H1 (cell line): ENCODE data around the gene ZNF316. TPM values are rescaled to one million over a fixed set of nuclear protein-coding genes. Genes with fewer than 3 reads are reported as not detected.

Experiments used
- CTCF ChIA-PET: fragments of 300-600 bp; sonication (Branson Sonifier 250); formaldehyde crosslinking; loops from one replicate; lab custom pipeline; 2021; ENCODE audit not compliant: partially characterized antibody; lab: Charles Lee
- POLR2A ChIA-PET: fragments of 300-600 bp; sonication (Branson Sonifier 250); formaldehyde crosslinking; loops from one replicate; lab custom pipeline; 2021; ENCODE audit warnings: inconsistent platforms; ENCODE audit not compliant: partially characterized antibody; lab: Charles Lee
- DNase-seq, 2 experiments: peaks; one replicate each; pipeline versions ENCODE4 v3.0.0 to v3.0.0-alpha.2; 2010 to 2022; ENCODE audit warnings: low spot score in 2 of 2, low read depth in 1 of 2, mixed read lengths in 1 of 2
- FAIRE-seq: peaks from 2 replicates; lab custom pipeline; 2011; peaks lifted over from hg19 to GRCh38; lab: Jason Lieb, UNC
- H2AFZ ChIP-seq: 2 replicates; pipeline ENCODE4 v1.8.1; 2012; ENCODE audit warnings: low read length, inconsistent platforms
- H2AK5ac ChIP-seq: 2 replicates; pipeline ENCODE4 v1.6.1; 2013; ENCODE audit warnings: low read depth, low read length
- H2BK120ac ChIP-seq: replicated peaks from 2 replicates; pipeline ENCODE3; 2013; ENCODE audit warnings: low read depth, low read length, inconsistent platforms
- H2BK12ac ChIP-seq: 2 replicates; pipeline ENCODE4 v1.6.1; 2013; ENCODE audit warnings: low read depth, low read length
- H2BK15ac ChIP-seq: 2 replicates; pipeline ENCODE4 v1.6.1; 2013; ENCODE audit warnings: low read length
- H2BK20ac ChIP-seq: 2 replicates; pipeline ENCODE4 v1.6.1; 2013; ENCODE audit warnings: low read length
- H2BK5ac ChIP-seq: 2 replicates; pipeline ENCODE4 v1.6.1; 2013; ENCODE audit warnings: low read depth, low read length
- H3K14ac ChIP-seq: 2 replicates; pipeline ENCODE4 v1.6.1; 2013; ENCODE audit warnings: inconsistent platforms; ENCODE audit not compliant: insufficient read length
- H3K18ac ChIP-seq: 2 replicates; pipeline ENCODE4 v1.6.1; 2013; ENCODE audit warnings: low read length; ENCODE audit errors: extremely low read depth
- H3K23ac ChIP-seq: 2 replicates; pipeline ENCODE4 v1.6.1; 2013; ENCODE audit warnings: inconsistent platforms; ENCODE audit not compliant: insufficient read length
- H3K23me2 ChIP-seq: 2 replicates; pipeline ENCODE4 v1.6.1; 2013; ENCODE audit warnings: low read depth, low read length
- H3K27ac ChIP-seq: 2 replicates; pipeline ENCODE4 v1.6.1; 2011; ENCODE audit warnings: low read depth, low read length, inconsistent platforms
- H3K27me3 ChIP-seq, 4 experiments: replicated peaks in 1 of 4; 1 replicate in 1 of 4; 2 replicates in 3 of 4; pipeline versions ENCODE4 v1.6.1 to v1.8.1; 2011 to 2013; ENCODE audit warnings: low read length in 3 of 4, mild to moderate bottlenecking in 3 of 4, inconsistent platforms in 2 of 4, mixed read lengths in 2 of 4, moderate library complexity in 1 of 4; ENCODE audit not compliant: control insufficient read depth in 3 of 4, insufficient read depth in 3 of 4; ENCODE audit errors: extremely low read depth in 1 of 4
- H3K36me3 ChIP-seq, 4 experiments: 2 replicates each; pipeline versions ENCODE4 v1.6.1 to v1.8.1; 2011 to 2013; ENCODE audit warnings: mild to moderate bottlenecking in 4 of 4, low read length in 3 of 4, moderate library complexity in 2 of 4, control low read depth in 1 of 4, inconsistent platforms in 1 of 4; ENCODE audit not compliant: insufficient read depth in 4 of 4, control insufficient read depth in 2 of 4
- H3K4ac ChIP-seq: replicated peaks from 2 replicates; pipeline ENCODE3; 2013; ENCODE audit warnings: low read length, low read depth, mixed read lengths, inconsistent platforms; ENCODE audit not compliant: insufficient read length
- H3K4me1 ChIP-seq, 4 experiments: replicated peaks in 1 of 4; 1 replicate in 1 of 4; 2 replicates in 3 of 4; pipeline versions ENCODE4 v1.6.1 to v1.8.1; 2011 to 2013; ENCODE audit warnings: low read length in 3 of 4, inconsistent platforms in 2 of 4, mixed read lengths in 1 of 4; ENCODE audit not compliant: insufficient read depth in 4 of 4, control insufficient read depth in 3 of 4
- H3K4me2 ChIP-seq, 2 experiments: 2 replicates each; pipeline versions ENCODE4 v1.6.1 to v1.8.1; 2011 to 2013; ENCODE audit warnings: low read depth in 2 of 2, low read length in 2 of 2, control low read depth in 1 of 2, inconsistent platforms in 1 of 2, mild to moderate bottlenecking in 1 of 2; ENCODE audit not compliant: insufficient read depth in 1 of 2
- H3K4me3 ChIP-seq, 4 experiments: fragments of 200-600, 300-600 bp in 1 of 4; sonication (generic), shearing (Covaris generic), sonication (Bioruptor Twin) in 1 of 4; 2 replicates each; pipeline versions ENCODE4 v1.5.1 to v1.8.1; 2011 to 2016; ENCODE audit warnings: low read length in 4 of 4, low read depth in 3 of 4, control low read depth in 2 of 4, inconsistent platforms in 2 of 4, mild to moderate bottlenecking in 2 of 4, mixed read lengths in 1 of 4, moderate library complexity in 1 of 4; ENCODE audit not compliant: insufficient read depth in 2 of 4; ENCODE audit errors: extremely low read depth in 1 of 4
- H3K56ac ChIP-seq: replicated peaks from 2 replicates; pipeline ENCODE3; 2013; ENCODE audit warnings: low read depth, mild to moderate bottlenecking, mixed read lengths, low read length, inconsistent platforms; ENCODE audit not compliant: insufficient read length
- H3K79me1 ChIP-seq: 2 replicates; pipeline ENCODE4 v1.6.1; 2013; ENCODE audit warnings: low read depth, low read length, control low read depth
- H3K79me2 ChIP-seq, 2 experiments: 2 replicates each; pipeline versions ENCODE4 v1.6.1 to v1.8.1; 2012 to 2013; ENCODE audit warnings: low read length in 2 of 2, mild to moderate bottlenecking in 2 of 2, inconsistent platforms in 1 of 2; ENCODE audit not compliant: insufficient read depth in 2 of 2, control insufficient read depth in 1 of 2
- H3K9ac ChIP-seq, 4 experiments: replicated peaks in 1 of 4; 1 replicate in 1 of 4; 2 replicates in 3 of 4; pipeline versions ENCODE4 v1.6.1 to v1.8.1; 2011 to 2013; ENCODE audit warnings: low read depth in 3 of 4, low read length in 3 of 4, control low read depth in 2 of 4, mild to moderate bottlenecking in 2 of 4, moderate library complexity in 2 of 4, inconsistent platforms in 1 of 4; ENCODE audit errors: extremely low read depth in 1 of 4
- H3K9me3 ChIP-seq, 2 experiments: 2 replicates each; pipeline versions ENCODE4 v1.6.1 to v1.8.1; 2012 to 2013; ENCODE audit warnings: mild to moderate bottlenecking in 2 of 2, moderate library complexity in 2 of 2, control low read depth in 1 of 2, inconsistent platforms in 1 of 2, low read depth in 1 of 2, low read length in 1 of 2, mixed read lengths in 1 of 2; ENCODE audit not compliant: insufficient read depth in 2 of 2
- H4K20me1 ChIP-seq, 2 experiments: replicated peaks in 1 of 2; 2 replicates each; pipeline versions ENCODE3 to v1.8.1; 2011 to 2013; ENCODE audit warnings: inconsistent platforms in 2 of 2, low read length in 2 of 2, mild to moderate bottlenecking in 1 of 2; ENCODE audit not compliant: insufficient read depth in 2 of 2, control insufficient read depth in 1 of 2
- H4K5ac ChIP-seq: 2 replicates; pipeline ENCODE4 v1.6.1; 2013; ENCODE audit warnings: low read length, low read depth, mixed read lengths, inconsistent platforms; ENCODE audit not compliant: insufficient read length
- H4K8ac ChIP-seq: 2 replicates; pipeline ENCODE4 v1.8.0; 2013; ENCODE audit warnings: mild to moderate bottlenecking, moderate library complexity, low read length, inconsistent platforms; ENCODE audit not compliant: insufficient read depth; ENCODE audit errors: extremely low read depth
- H4K91ac ChIP-seq: replicated peaks from 2 replicates; pipeline ENCODE3; 2013; ENCODE audit warnings: low read length, mixed read lengths, inconsistent platforms; ENCODE audit not compliant: insufficient read length
- POU5F1 ChIP-seq: IDR thresholded peaks from 2 replicates; pipeline ENCODE4 v1.6.1; 2011; ENCODE audit warnings: low read depth, mild to moderate bottlenecking, low read length, moderate library complexity
- WGBS, 2 experiments: shearing (Covaris generic) in 1 of 2; methylation state at CpG; one replicate each; pipeline versions ENCODE4 v1.1.6 to v1.1.7; 2013 to 2015; ENCODE audit warnings: low lambda C conversion rate in 2 of 2, mixed read lengths in 2 of 2, inconsistent platforms in 1 of 2, low coverage in 1 of 2, missing lambda C conversion rate in 1 of 2; ENCODE audit not compliant: insufficient replicate concordance in 2 of 2, insufficient coverage in 1 of 2, insufficient read length in 1 of 2; ENCODE audit errors: extremely low coverage in 1 of 2, missing lambda C conversion rate in 1 of 2; 5-methylcytosine and 5-hydroxymethylcytosine counted together
- polyA plus RNA-seq, 7 experiments: library from polyadenylated mRNA; depleted of rRNA in 3 of 7; stranded (reverse) in 5 of 7; unstranded in 2 of 7; fragments of >200 nt in 5 of 7; fragments of 200-250 nt in 2 of 7; gene quantifications; 1 replicate in 5 of 7; 2 replicates in 1 of 7; 4 replicates in 1 of 7; pipeline versions ENCODE4 v1.2.1 to v1.2.3, GENCODE V29; 2011 to 2013; ENCODE audit warnings: missing spikeins in 2 of 7, mixed read lengths in 2 of 7
- total RNA-seq: library from RNA; stranded (reverse); fragmentation: NEBNext Ultra II Directional; extraction: Animal tissue kit (Norgen Biotek cat#: 25700); gene quantifications from 2 replicates; pipeline ENCODE4 v1.2.1, GENCODE V29; 2021

Gene ZNF316
- total and polyA plus RNA-seq, 2 of the 8 experiments (the other 6 are each of a cell fraction or from before 2014, with no cell fraction given), result 3.6 to 13.7 TPM

DNA sequence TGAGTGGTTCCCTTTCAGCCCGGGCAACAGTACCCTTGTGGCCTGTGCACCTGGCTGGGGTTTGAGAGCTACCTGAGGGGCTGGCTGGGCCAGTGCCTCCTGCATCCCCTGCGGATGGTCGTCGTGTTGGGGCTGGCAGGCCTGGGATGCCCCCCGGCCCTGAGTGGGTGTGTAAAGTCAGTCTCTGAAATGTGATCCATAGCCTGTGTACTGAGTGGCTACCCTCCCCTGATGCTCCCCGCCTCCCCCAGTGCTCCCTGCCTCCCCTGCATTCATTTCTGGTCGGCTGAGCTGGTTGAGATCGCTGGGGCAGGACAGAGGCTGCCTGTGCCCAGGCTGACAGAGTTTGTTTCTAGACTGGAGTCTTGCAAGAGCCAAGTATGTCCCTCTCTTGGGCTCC lies 9.3 kb downstream of the ZNF316 start:
- Histone ChIP-seq H2BK12ac (no peak overlapping the region), H3K4me2 (no peak overlapping the region), H4K91ac (no peak overlapping the region), H3K27me3 (no peaks in the 10 kb centered on the region; a peak in 1 of 7 replicates), H3K18ac (no peak overlapping the region), H4K8ac (no peak overlapping the region), H3K23ac (no peak overlapping the region), H2BK20ac (no peak overlapping the region), H3K4me1 (no peaks in the 10 kb centered on the region; a peak in 1 of 7 replicates), H2AK5ac (no peak overlapping the region), H2BK15ac (no peak overlapping the region), H2AFZ (no peak overlapping the region), H3K14ac (no peak overlapping the region), H2BK120ac (no peak overlapping the region), H3K4me3 (no peak overlapping the region), H3K4ac (no peak overlapping the region), H3K79me2 (no peaks in the 10 kb centered on the region), H2BK5ac (no peak overlapping the region), H4K5ac (no peak overlapping the region), H3K36me3 (peaks cover 0 to 10% (median 3%) of the 10 kb centered on the region in 4 experiments; a peak in 4 of 8 replicates), H3K9ac (no peak overlapping the region), H3K27ac (no peak overlapping the region), H3K9me3 (no peaks in the 10 kb centered on the region), H3K79me1 (no peaks in the 10 kb centered on the region; the same call in 1 of the 2 replicates), H3K56ac (no peak overlapping the region), H4K20me1 (peaks cover 0 to 5% of the 10 kb centered on the region in 2 experiments), H3K23me2 (no peaks in the 10 kb centered on the region)
- TF ChIP-seq POU5F1, result no peak
- WGBS, 2 experiments, result 89% methylated on average over 8 of the region's 8 CpGs; no CpG with 5 or more reads in 1 of the 2 experiments
- no peak for FAIRE-seq
- ChIA-PET CTCF (interaction anchor here (1.0 kb wide), 1 partner anchor 12 kb away, joined by 3 read pairs; no protein-coding TSS in a partner anchor), POLR2A (interaction anchor here (0.7 to 0.9 kb wide), 2 partner anchors 65 to 119 kb away, joined by 3 read pairs; no protein-coding TSS in a partner anchor)
- DNase-seq, result no peak
